ENCODE results near the gene TET3. TPM values are rescaled to one million over a fixed set of nuclear protein-coding genes. Genes with fewer than 3 reads are reported as not detected.

Gene TET3
- total and polyA plus RNA-seq, 7 donors = 0.56 to 11.2 (median 3.2) TPM

GRCh38 chr2:73952499-73953446, 31.9 kb upstream of the TET3 start:
- ATAC-seq (peak in 3 of 4 donors; percentile 27 to 56 (median 51)), DNase-seq (peak in 1 of 2 donors; percentile 20)
- TF ChIP-seq CTCF (IDR thresholded peaks at IDR 0.05) = no peak
- intact Hi-C loops (cut with DNase I) = no loop called here
- no peak overlapping the region for H3K27ac ChIP-seq
- H3K4me3 ChIP-seq = no peak overlapping the region
- H3K27me3 ChIP-seq (ENCODE audit: insufficient read depth in 3 of 3, low read length in 2 of 3) = no peaks in the 10 kb centered on the region
- 77 to 86% (median 78%) methylated on average over 12 of the region's 12 CpGs for WGBS, 3 donors
- no peaks in the 10 kb centered on the region for H3K9me3 ChIP-seq
- no peaks in the 10 kb centered on the region for H3K4me1 ChIP-seq
- H3K36me3 ChIP-seq (ENCODE audit: insufficient read depth in 1 of 2, low read depth in 1 of 2) = peaks cover 13 to 95% of the 10 kb centered on the region in 2 donors

DNA sequence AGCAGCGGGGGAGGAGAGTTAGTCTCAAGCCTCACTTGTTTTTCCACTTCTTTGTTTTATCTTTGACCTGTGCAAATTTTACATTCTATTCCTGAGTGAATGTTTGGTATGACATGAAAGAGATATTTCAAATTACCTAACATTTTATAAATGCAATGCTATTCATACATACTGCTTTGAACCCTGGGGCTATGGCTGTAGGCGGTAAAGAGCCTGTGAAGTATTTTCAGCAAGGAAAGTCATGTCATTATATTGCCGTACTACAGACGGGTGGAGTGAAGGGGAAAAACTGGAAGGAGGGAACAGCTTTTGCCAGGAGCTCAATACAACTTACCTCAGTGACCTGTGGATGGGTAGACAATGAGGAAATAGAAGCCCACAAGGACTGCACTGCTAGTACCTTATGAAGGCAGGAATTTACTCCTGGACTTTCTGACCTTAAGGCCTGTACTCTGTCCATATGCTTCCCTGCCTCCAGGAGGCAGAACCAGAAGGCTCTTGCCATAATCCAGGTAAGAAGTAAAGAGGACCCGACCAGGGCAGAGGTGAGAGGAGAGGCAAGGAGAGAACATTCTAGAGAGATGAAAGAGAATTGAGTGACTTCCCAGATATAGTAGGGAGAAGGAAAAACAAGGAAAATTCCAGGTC, 28.4 kb upstream of the TET3 start:
- ATAC-seq (no peak), DNase-seq (no peak)
- WGBS, 3 donors = 93 to 98% (median 95%) methylated on average over 5 of the region's 5 CpGs
- intact Hi-C loops (cut with DNase I) = no loop called here
- H3K27me3 ChIP-seq (ENCODE audit: insufficient read depth in 3 of 3, low read length in 2 of 3) = no peaks in the 10 kb centered on the region
- H3K36me3 ChIP-seq (ENCODE audit: insufficient read depth in 1 of 2, low read depth in 1 of 2) = peaks cover 13 to 82% of the 10 kb centered on the region in 2 donors
- TF ChIP-seq CTCF (IDR thresholded peaks at IDR 0.05) = no peak
- no peak overlapping the region for H3K4me3 ChIP-seq
- H3K4me1 ChIP-seq = no peaks in the 10 kb centered on the region
- no peaks in the 10 kb centered on the region for H3K9me3 ChIP-seq
- no peak overlapping the region for H3K27ac ChIP-seq

DNA sequence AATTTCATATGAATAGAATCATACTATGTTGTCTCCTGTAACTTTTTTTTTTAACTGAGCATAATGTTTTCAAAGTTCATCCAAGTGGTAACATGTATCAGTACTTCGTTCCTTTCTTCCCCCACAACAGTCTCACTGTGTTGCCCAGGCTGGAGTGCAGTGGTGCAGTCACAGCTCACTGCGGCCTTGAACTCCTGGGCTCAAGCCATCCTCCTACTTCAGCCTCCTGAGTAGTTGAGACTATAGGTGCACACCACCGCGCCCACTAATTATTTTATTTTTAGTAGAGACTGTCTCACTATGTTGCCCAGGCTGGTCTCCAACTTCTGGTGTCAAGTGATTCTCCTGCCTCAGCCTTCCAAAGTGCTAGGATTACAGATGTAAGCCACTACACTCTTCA, 23.4 kb upstream of the TET3 start:
- Histone ChIP-seq H3K27ac (no peak overlapping the region), H3K27me3 (ENCODE audit: insufficient read depth in 3 of 3, low read length in 2 of 3) (no peaks in the 10 kb centered on the region), H3K4me1 (no peaks in the 10 kb centered on the region), H3K9me3 (no peaks in the 10 kb centered on the region), H3K36me3 (ENCODE audit: insufficient read depth in 1 of 2, low read depth in 1 of 2) (peaks cover 9 to 38% of the 10 kb centered on the region in 2 donors), H3K4me3 (no peak overlapping the region)
- 63 to 85% (median 65%) methylated on average over 4 of the region's 4 CpGs for WGBS, 3 donors
- DNase-seq (no peak), ATAC-seq (no peak)
- intact Hi-C loops (cut with DNase I) = no loop called here
- no peak for TF ChIP-seq CTCF (IDR thresholded peaks at IDR 0.05)

DNA sequence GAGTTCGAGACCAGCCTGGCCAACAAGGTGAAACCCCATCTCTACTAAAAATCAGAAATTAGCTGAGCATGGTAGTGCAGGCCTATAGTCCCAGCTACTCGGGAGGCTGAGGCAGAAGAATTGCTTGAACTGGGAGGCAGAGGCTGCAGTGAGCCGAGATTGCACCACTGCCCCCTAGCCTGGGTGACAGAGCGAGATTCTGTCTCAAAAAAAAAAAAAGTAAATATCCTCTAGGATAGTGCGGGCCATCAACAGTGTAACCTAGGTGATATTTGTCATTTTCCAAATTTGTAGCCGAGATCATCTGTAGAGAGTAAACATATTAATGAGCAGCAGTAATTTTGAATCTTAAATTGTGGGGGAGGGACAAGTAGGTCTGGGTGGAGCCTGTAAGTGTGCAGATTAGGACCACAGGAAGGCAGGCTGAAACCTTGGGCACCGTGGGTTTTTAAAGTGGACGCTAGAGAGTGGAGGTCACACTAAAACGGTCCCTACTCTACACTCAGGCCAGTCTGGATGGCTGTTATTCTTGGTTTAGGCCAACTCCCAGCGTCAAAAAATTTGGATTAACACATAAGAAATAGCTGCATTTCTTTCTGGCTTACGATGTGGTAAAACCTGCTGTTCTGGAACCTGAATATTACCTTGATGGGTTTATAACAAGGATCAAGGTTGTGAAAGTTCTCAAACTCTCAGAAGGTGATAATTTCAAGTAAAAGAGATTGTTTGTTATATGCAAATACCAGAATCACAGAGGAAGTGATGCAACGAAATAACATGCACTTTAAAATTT, 22.7 kb upstream of the TET3 start:
- Histone ChIP-seq H3K27me3 (ENCODE audit: insufficient read depth in 3 of 3, low read length in 2 of 3) (no peaks in the 10 kb centered on the region), H3K36me3 (ENCODE audit: insufficient read depth in 1 of 2, low read depth in 1 of 2) (peaks cover 4 to 30% of the 10 kb centered on the region in 2 donors), H3K4me3 (no peak overlapping the region), H3K27ac (no peak overlapping the region), H3K9me3 (no peaks in the 10 kb centered on the region), H3K4me1 (no peaks in the 10 kb centered on the region)
- no peak for ATAC-seq
- 87 to 88% (median 87%) methylated on average over 12 of the region's 12 CpGs for WGBS, 3 donors
- intact Hi-C loops (cut with DNase I) = no loop called here
- TF ChIP-seq CTCF (IDR thresholded peaks at IDR 0.05) = no peak
- DNase-seq = no peak

Data from psoas muscle (tissue), 8 donors.